ENCODE data around the gene RARB.

Gene RARB

DNA sequence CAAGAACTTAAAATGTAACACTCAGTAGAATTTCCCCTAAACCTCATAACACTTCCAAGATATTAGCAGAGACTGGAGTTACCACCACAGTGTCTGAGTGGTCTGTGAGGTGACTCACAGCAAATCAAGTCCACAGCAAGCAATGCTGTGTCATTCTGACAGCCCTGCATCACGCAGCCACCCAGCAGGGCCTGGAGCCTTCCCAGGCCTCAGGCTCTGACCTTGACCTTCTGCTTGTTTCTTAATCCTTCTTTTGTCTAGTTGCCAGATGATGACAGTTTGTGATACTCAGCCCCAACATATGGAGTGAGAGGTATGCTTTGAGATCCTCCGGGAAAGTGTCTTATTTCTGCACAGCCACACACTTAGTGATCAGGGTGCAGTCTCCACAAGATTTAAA, 154.2 kb downstream of the RARB start:
- DNase-seq, result no peak

DNA sequence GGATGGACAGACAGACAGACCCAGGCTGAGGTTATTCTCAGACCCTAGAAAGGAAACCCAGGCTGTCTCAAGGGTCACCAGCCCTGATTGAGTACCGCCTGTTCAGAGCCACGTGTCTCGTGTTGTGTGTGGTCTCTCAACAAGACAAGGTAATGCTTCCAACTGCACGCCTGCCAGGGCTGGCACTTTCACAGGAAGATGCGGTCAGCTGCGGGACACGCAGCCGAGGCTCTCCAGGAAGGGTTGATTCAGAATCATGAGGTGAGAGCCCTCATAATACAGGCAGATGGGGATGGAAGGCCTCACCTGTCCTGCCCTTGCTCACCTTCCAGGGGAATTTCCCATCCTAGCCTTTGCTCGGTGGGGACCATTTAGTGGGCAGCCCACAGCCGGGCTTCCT, 155.3 kb downstream of the RARB start:
- DNase-seq, result no peak

DNA sequence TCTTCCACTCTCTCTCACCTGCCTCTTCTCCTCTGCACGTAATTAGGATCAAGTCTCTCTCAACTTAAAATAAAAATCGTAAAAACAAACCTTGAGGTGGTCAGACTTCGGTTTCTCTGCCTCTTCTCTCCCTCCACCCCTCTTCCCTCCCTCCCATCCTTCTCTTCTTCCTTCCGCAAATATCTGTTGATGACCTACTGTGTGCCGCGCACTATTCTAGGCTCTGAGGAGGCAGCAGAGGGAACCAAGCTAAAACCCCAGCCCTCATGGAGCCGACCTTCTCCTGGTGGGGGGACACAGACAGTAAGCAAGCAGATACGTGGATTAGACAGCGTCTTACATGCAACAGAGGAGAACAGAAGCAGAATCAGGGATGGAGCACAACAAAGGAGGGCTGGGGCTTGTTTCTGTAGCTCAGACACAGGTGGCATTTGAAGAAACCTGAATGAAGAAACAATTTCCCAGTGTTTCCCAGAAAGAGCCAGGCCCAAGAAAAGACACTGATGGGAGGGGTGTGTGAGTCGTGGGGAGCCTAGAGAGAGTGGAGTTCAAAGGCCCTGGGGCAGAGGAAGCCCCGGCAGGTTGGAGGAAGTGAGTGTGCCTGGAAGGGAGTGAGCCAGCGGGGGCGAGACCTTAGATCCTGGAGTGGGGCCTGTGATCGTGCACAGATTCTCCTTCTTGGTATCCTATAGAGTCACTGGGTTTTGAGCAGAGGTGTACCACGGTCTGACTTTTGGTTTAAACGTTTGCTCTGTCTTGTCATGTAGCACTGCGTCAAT, 156.1 kb downstream of the RARB start:
- no peak for DNase-seq

DNA sequence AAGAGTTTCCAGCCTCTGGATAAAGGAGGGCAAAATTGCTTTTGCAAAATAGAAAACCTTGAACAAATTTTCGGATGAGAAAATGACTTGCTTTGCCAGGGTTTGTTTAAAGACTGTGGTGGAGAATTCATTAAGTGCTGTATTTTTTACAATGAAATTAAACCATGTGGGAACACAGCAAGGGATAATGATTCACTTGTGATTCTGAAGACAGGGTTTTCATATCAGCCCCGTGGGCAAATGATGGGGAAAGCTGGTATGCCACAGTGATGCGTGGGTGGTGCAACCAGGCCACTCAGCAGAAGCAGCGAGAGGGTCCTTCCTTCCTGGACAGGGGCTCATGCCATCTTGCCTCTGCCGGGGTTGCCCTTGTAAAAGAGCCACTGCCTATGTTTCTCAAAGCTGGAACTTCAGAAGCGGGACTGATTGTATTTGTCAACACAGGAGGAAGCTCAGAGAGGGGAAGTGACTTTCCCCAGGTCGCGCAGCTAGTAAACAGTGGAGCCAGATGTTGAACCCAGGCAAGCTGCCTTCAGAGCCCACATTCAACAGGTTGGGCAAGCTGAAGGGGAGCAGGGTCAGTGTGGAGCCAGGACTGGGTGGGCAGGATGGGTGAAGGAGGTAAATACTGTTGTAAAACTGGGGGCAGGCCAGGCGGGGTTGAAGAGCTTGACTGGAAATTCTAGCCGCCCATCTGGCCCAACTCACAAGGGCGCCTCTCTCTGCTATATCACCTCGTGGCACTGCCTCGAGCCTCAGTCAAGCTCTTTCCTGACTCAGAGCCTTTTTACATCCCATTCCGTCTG, 157.5 kb downstream of the RARB start:
- DNase-seq, result no peak

DNA sequence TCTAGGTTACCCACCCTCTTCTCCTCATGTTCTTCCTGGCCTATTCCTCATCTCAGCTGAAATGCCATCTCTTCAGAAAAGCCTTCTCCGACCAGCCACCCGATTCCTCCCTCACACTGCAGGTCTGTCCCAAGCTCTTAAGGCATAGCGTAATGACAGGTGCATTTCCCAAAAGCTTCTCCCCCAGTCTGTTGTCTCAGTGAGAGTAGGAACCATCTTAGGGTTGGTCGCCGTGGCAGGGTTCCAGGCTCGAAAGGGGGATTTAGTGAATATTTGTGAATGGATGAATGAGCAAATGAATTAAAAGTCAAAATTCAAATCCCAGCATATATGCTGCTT, 158.1 kb downstream of the RARB start:
- no peak for DNase-seq

DNA sequence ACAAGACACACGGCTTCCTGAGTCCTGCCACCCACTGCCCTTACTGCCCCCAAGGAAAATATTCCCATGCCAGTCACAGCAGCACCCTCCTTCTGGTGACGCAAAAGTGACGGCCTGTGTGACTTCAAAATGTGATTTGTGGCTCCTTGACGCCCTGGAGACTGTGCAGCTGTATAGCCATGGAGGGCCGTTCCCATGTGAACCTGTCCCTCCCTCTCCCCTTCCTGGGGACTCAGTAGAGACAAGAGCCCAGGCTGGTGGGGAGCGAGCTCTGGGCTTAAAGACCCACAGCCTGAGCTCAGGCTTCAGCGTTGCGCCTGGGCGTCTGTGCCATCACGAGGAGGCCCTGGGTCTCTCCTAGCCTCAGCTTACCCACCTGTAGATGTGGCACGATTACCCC, 158.5 kb downstream of the RARB start:
- DNase-seq, result no peak

DNA sequence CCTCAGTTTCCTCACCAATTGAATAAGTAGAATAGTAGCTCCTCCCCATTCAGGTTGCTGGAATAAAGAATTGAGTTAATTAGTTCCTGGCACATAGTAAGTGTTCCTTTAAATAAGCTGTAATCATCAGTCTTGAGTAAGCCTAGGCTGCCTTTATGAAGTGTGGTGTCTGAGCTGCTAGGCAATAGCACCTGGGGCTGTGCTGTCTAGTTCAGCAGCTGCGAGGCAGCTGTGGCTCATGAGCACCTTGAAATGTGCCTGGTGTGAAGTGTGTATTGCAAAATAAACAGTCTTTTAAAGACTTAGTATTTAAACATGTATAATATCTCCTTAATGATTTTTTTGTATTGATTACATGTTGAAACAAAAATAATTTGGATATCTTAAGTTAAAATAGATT, 159.0 kb downstream of the RARB start:
- no peak for DNase-seq

DNA sequence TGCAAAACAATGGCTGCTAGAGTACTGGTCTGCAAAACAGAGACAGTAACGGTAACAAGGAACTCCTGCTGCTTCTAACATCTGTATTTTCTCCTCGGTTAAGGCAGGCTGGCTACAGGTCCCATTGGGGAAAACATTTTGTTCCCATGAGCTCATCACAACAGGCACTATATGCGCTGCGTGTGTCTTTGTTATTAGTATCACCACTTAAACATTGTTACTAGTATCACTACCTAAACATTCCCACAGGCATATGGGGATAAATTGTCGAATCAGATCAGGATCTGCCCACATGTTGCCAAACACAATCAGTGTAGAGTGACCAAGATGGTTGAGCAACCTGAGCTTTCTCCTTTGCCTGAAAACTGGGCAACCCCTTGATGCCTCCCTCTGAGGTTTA, 159.5 kb downstream of the RARB start:
- no peak for DNase-seq

DNA sequence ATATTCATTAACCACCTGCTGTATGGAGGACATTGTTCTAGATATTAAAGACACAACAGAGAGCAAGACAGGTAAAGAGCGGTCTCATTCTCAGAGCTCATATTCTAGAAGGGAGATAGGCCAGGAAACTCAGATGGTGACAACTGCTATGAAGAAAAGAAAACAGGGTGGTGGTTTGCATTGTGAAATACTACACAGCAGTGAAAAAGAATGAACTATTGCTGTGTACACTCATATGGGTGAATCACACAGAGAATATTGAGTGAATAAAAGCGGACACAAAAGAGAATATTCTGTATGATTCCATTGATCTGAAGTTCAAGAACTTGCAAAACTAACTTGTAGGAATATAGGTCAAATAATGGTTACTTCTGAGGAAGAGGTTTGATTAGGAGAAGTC, 159.9 kb downstream of the RARB start:
- DNase-seq, result no peak

DNA sequence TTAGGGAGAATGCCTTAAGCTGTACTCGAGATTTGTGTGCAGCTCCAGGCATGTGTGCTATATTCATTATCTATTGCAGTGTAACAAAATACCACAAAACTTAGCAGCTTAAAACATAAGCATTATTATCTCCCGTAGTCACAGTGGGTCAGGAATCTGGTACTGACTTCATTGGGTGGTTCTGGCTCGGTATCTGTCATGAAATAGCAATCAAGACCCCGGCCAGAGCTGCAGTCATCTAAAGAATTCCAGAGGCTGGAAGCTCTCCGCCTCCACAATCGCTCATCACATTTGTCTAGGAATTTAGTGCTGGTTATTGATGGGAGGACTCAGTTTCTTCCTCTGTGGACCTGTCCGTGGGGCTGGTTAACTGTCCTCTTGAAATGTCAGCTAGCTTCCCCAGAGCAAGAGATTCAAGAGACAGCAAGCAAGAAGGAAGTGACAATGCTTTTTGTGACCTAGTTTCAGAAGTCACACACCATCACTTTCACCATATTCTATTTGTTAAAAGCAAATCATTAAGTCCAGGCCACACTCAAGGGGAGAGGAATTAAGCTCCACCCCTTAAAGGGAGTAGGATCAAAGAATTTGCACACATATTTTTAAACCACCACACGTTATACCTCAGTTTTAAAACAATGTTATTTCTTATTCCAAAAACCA, 160.5 kb downstream of the RARB start:
- no peak for DNase-seq

DNA sequence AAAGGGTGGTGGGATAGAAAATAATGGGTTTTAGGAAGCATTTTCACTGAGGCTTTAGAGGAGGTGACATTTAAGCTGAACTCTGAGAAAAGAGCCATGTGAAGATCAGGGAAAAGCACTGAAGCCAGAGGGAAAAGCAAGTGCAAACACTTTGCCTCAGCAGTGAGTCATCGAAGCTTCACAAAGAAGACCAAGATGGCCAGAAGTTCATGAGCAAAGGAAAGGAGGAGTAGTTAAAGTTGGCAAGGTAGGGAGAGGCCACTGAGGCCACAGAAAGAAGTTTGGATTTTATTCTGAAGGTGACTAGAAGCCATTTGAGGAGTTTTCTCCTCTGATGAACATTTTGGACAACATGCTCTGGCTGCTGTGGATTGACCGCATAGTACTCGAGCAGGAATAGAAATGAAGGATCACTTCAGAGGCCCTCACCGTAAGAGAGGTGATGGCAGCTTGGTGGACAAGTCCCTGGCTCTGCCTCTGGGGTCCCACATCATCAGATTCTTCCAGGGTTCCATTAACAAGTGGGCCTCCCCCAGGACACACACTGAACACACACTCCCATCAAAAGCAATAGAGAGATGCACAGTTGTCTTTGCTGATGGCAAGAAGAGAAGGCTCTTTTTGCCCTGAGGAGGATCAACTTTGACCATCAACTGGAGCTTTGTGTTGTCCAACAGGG, 161.2 kb downstream of the RARB start:
- no peak for DNase-seq

DNA sequence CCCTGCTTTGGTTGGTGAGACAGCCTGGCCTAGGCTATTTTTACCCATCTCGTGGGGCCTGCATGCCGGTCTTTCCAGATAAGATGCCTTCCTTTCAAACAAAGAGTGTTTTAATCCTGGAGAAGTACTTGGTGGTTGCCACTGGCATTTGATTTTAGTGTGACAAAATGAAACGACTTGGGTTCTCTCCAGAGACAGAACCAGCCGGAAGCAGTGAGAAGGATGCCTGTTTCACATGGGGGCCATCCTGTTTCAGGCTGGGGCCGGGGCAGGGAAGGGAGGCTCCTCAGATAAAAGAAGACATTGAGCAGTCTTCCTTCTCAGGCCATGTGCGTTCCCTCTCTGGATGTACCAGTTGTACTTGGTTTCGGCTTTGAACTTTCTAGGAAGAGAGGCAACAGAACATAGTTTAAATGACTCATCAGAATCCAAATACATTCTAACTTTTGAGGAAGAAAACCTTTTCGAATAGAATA, 161.8 kb downstream of the RARB start:
- no peak for DNase-seq

DNA sequence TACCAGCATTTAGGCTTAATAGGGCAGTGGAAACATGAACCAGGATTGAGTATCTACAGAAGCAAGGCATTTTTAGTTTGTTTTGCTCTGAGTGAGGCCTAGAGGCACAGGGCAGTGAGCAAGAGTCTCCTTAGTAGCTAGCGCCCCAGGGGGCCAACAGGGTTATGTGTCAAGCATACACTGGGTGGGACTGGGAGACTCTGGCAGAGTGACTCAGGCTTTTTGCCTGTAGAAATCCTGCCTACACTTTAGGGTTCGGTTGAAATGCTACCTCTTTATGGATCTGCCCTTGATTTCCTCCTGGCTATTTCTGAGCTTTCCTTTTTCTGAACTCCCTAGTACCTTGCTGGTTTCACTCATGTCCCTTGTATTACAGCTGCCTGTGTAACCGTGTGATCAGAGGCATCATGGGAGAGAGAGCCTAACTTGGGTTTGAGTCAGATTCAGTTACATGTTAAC, 164.5 kb downstream of the RARB start:
- no peak for DNase-seq

DNA sequence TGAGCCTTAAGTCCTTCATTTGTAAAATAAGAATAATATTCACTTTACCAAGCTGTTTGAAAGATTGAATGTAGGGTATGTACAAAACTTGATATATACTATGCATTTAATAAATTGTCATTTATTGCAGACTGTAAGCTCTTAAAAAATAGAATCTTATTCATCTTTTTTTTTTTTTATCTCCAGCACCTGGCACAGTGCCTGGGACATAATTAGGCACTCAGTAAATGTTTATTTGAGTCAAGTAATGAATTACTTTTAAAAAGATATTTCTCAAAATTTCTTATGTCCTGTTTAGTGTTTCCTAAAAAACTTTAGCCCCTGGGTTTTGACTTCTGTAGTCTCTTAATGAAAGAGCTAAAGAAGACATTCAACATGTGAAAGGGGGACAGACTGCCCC, 164.9 kb downstream of the RARB start:
- no peak for DNase-seq

DNA sequence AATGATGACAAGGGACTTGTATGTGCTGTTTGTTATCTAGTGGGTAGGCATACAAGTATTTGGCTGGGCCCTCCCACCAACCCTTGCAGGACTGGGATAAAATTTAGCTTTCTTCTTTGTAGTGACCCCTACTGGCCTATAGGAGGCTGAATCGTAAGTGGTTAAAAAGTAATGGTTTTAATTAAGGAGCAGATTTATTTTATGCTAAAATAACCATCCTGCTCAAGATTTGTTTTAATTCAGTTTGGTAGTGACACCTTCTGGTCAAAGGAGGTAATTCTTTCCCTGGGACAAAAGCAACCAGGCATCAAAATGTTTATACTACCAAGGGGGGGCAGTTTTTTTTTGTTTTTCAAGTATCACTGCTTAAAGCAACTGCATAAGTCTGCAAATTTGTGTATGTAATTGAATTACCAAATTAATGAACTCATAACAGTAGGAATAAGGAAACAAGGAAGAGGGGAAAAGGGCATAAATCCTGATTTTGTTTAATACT, 166.0 kb downstream of the RARB start:
- peak in 1 of 2 donors; percentile 60 for DNase-seq

DNA sequence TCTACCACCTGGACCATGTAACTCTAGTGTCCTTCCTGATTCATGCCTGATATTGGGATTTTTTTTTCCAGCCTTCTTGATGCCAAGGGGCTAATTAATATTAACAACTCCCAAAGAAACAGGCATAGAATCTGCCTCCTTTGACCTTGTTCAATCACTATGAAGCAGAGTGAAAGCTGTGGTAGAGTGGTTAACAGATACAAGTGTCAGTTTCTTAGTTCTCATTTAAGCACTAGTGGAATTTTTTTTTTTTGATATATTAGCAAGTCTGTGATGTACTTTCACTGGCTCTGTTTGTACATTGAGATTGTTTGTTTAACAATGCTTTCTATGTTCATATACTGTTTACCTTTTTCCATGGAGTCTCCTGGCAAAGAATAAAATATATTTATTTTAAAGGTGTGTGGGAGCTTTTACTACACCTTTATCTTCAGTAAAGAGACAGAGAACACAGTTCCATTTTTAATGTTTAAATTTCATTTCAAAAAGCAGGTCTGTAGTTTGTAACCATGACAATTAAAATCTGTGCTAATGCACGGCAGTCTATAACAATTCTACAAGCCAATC, 169.6 kb downstream of the RARB start:
- DNase-seq, result no peak

DNA sequence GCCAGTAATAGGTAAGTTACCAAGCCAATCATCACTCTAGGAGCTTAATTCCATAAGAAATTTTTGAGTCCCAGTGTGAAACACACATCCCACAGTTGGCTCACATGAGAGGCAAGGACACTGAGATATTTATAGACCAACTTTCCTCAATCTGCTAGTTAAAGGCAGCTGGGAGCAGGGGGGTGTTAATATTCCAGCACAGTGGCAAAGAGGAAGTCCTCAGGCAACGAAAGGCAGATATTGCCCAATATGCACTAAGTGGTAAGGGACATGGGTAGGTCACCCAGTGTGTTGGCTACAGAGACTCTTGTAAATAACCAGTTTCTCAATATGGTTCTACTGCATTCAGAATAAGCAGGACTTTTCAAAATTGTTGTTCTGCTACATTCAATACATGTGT, 175.6 kb downstream of the RARB start:
- no peak for DNase-seq

DNA sequence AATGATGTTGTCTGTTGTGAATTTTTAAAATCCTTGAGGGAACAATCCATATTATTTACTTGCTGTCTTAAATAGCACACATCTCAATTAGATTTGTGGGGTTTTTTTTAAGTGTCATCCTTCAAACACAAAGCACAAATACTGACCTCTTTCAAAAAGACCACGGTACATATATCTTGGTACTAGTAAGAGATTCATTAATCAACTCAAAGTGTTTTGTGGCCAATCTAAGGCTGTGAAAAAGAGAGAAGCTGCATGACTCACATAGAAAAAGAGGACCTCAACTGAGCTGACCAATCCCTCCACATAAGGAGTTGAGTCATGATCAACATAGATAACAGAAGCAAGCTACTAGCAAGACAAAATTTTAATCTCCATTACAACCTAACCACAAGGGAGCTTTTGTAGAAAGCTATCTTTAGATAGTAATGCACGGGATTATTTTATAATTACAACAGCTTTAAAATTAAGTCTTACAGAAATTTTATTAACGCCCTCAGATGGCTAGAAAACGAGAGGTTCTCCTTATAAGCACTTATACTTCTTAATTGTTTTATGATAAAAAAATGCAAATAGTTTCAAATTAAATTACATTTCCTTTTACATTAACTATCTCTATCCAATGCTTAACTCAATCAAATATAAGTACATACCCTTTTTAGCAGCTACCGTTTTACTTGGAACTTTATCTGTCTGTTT, 176.2 kb downstream of the RARB start:
- no peak for DNase-seq

DNA sequence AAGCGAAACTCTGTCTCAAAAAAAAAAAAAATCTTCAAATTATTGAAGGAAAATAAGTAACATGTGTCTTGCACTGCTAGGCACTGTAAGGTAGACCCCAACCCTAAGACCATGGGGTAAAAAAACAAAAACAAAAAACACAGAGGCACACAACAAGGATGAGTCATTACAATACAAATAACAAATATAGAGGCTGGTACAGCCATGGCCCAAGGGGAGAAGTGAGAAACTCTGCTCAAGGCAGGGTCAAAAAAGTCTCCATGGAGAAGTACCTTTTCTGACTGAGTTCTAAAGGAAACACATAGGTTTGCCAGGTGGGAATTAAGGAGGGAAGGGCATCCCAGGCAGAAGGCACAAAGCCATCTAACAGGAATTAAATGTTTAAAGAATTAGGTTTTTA, 182.1 kb downstream of the RARB start:
- no peak for DNase-seq

DNA sequence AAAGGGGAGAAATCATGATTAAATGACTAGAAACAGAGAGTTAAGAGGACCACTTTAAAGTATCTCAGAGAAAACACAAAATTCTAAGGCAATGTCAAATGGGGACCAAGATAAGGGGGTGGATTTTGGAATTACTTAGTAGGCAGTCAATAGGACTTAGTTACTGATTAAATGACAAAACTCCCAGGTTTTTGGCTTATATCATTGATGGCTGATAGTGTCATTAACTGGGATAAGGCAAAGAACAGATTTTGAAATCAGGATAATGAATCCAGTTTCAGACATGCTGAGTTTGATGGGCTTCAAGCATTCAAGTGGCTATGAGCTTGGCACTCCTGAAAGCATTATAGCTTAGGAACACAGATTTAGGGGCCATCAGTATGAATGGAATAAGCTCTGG, 182.7 kb downstream of the RARB start:
- no peak for DNase-seq

DNA sequence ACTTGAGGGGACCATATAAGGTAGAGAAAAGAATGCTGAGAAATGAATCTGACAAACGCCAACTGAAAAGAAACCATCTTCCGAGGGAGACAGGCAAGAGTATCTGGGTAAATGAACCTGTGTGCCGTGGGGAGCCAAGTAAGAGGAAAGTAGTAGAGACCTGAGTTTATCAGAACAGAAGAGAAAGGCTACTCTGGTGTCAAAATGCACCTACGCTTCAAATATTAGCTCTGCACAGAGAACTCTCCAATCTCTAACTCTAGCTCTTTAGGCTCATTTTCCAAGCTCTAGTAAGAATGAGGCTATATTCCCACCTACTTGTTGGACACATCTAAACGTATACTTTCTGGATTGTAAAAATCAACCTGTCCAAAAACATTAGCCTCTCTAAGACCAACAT, 183.1 kb downstream of the RARB start:
- no peak for DNase-seq

DNA sequence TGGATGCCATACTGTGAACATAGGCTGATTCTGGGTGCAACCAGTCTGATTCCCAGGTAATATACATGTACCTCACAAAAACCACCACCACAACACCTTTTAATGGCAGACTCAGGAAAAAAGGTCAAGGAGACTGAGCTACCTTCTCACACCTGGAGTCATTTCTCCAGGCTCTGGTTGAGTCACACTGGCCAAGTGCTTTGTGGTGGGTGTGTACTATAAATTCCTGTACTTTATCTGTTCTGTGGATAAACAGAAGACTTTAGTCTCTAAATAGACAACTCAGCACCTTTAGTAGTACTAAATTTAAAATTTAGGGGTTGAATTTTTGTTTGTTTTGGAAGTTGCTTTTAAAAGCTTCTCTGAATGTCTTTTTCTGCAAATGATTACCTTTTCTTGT, 190.0 kb downstream of the RARB start:
- DNase-seq, result no peak

Data from hippocampal formation (tissue), 2 donors.